ENCODE data around the gene XYLB. TPM values are rescaled to one million over a fixed set of nuclear protein-coding genes. Genes with fewer than 3 reads are reported as not detected.

XYLB gene

Small RNA genes lying within 50 kb of the gene (small RNA-seq; reads per million reads assigned to genes)
- not detected for gene RNU6-235P (ENCODE audit: low read depth)
